ENCODE measurements around the gene CDCA7.
"Not testable (repeated sequence)": the region's sequence is repeated elsewhere in the genome, so short reads cannot be mapped to it uniquely, and the experiment has no call there.

CDCA7 gene

DNA sequence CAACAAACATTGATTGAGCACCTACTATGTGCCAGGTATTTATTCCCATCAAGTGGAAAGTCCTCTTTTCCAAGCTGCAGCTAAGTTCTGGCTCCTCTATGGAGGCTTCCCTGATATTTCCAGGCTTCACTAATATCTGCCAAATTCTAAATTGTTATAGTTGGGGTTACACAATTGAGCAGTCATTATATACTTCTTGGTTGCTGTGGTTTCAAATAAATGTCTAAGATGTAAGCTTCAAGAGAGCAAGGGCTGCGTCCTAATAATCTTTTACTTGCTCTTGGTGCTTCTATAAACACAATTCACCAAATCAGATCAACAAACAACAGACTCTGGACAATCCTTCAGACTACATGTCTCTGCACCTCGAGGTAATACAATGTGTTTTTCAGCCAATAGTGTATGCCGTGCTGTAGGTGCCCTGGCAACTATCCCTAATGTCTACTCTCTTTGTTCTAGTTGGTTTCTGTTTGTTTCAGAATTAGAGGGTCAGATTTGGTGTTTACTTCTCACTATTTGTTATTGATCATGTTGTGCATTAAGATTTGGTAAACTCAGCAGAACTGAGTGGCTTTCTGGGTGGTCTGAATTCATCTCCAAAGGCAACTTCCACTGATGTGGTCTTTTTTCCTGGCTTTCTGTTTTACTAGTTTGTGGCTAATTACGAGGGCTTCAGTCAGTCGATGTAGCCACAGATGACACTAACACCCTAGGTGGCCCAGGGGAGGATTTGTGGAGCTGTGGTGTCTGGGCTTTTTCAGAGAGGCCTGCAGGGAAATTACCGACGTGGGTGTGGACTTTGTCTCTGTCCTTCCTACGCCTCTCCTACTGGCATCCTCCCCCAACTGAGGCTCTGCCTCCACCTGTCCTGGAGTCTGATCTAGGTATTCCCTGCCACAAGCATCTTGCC, 50.4 kb downstream of the CDCA7 start:
- DNase-seq (ENCODE audit: low read depth), result no peak

DNA sequence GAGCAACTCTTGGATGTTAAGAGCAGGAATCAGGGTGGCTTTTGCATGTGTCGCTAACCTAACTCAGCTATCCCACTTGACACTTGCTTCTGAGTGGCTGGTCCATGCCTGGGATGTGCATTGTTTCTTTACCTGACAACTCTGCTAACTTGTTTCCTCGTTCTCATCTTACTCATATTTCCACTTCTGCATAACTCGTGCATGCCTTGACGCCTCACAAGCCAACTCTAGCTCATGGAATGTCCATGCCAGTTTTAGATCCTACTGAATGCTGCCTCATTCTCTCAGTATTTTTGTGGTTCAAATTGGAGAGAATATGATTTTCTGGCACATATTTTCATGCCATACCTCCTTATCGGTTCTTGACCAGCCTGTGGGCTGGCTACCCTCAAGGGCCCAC, 52.5 kb downstream of the CDCA7 start:
- DNase-seq (ENCODE audit: low read depth), result no peak

DNA sequence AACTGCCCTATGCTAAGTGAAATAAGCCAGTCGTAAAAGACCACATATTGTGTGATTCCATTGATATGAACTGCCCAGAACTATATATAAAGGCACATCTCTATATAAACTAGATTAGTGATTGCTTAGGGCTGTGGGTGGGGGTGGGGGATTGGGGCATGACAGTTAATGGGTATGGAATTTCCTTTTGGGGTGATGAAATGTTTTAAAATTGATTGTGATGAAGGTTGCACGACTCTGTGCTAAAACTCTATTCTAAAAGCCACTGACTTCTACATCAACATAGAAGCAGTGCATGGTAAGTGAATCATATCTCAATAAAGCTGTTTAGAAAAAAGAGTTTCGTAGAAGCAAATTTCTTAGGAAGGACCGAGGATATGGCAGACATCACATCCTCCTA, 53.0 kb downstream of the CDCA7 start:
- no peak for DNase-seq (ENCODE audit: low read depth)

DNA sequence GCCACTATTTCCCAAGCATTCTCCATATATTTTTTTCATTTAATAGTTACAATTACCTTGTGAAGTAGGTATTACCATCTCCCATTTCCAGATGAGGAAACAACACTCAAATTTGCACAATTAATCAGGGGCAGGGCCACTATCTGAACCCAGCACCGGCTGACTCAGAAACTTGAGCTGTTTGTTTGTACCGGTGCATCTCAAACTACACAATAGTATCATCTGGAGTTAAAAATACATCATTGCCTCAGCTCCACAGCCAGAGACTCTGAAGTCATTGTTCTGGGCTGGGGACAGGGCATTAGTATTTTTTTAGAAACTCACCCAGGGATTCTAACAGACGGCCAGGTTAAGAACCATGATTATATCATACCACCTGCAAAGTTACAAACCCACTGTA, 55.9 kb downstream of the CDCA7 start:
- DNase-seq (ENCODE audit: low read depth), result no peak

DNA sequence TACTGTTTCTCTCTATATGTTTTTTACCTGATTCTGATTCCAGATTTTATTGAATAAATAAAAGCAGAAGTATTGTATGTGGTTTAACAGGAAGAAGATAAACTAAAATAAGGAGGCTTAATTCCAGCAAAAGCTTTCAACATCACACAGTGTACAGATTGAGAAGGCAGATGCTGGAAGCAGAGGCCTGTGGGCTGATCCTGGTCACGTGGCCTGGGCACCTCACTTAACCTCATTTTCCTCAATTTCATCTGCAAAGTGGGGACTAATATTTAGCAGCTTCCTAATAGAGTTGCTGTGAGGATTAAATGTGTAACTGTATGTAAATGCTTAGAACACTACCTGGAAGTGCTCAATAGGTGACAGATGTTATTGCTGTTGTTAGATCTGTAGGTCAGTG, 58.0 kb downstream of the CDCA7 start:
- DNase-seq (ENCODE audit: low read depth), result no peak

DNA sequence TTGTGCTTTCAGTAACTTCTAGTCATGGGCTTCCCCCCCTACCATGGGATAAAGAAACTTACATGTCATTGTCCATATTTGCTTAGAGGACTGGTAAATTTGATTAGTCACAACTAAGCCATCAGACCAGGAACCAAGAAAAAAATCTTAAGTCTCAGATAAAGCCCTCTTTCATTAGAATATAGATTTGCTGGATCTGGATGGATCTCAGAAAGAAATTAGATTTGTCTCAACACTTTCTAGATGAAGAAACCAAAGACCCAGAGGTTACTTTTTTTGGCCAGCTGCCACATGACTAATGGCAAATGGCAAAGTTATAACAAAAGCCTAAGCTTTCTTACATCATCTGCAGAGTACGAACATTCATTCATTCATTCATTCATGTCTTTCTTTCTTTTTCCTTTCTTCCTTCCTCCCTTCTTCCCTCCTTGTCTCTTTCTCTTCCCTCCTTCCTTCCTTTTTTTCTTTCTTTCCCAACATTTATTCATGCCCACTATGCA, 60.2 kb downstream of the CDCA7 start:
- DNase-seq (ENCODE audit: low read depth), result no peak

DNA sequence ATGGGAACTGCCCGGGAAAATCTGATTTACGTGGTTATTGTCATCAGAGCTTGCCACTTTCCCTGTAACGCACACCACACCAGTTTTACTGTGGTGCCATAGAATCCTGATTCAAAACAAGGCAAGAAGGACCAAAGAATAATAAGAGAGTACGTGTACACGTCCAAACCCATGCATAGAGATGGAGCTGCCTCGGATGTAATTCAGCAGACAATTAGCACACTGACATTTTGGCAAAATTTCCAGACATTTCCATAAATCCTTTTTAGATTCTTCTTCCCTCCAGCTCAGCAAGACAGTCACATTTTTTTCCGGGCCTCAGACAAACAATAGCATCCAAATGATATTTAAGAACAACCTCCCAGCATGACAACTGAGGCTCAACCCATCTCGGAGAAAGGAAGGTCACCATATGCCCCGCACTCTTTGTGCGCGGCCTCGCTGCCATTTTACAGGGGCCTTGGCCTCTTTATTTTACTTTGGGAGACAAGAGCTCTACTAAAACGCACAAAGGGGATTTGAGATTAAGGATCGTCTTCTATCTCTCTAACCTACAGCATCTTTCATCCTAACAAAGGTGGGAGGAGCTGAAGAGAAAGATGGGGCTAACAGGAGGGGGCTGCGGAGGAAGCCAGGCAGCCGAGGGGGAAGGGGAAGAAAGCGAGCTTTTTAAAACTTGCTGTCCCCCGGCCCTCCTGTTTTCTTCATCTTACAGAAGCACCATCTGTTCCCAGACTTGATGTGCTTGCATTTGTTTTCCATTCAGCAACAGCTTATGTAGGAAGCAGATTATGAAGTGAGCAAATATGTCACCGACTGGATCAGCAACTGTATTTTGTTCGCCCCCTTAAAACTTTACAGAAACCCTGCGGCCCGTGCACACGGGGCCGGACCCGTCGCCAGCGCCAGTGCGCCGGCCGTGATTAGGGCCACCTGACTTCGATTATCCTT, 61.0 kb downstream of the CDCA7 start:
- DNase-seq (ENCODE audit: low read depth), result no peak

DNA sequence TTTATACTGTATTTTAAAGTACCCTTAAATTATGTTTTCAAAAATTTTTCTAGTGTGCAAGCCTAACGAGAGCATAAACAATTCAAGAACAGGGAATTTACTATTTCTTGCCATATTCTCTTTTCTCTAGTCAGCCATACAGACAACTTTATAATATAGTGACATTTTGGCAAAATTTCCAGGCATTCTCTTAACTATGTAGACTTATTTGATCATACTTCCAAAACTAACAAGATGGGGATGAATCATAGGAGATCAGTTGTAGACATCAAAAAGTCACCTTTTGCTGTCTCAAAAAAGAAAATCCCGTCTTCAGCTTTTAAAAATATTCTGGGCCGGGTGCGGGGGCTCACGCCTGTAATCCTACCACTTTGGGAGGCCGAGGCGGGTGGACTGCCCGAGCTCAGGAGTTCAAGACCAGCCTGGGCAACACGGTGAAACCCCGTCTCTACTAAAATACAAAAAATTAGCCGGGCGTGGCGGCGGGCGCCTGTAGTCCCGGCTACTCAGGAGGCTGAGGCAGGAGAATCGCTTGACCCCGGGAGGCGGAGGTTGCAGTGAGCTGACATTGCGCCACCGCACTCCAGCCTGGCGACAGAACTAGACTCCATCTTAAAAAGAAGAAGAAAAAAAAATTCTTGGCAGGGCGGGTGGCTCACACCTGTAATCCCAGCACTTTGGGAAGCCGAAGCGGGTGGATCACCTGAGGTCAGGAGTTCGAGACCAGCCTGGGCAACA, 61.9 kb downstream of the CDCA7 start:
- DNase-seq (ENCODE audit: low read depth), result not testable (repeated sequence)

DNA sequence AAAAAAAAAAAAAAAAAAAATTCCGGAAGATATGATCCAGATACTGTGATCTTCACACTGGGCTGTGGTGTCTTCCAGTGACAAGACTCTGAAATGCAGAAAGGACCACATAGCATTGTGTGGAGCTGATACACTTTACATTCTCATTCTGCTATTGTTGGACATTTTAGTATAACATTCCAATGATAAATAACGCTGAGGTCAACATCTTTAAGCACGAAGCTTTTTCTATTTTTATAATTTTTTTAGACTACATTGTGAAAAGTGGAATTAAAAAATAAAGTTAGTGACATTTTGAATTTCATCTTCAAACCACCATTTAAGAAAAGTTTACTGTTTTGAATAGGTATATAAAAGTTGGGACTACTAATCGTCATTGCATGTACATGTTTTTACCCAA, 62.7 kb downstream of the CDCA7 start:
- DNase-seq (ENCODE audit: low read depth), result no peak

DNA sequence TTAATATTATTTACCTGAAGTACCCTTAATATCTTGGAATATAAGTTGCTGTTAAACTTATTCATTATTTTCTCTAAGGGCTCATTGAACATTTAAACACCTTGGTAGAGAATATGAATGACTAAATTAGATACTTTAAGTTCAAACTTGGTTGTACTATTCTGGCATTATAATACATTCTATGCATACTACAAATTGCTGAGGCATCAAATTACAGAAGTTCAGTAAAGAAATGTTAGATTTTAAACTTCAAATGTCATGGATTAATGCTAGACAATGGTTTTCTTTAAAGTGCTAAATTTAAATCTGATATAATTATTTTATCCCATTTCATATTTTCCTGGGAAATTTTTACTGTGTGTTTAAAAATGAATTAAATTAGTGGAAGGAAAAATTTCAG, 63.1 kb downstream of the CDCA7 start:
- no peak for DNase-seq (ENCODE audit: low read depth)
